IMR-90 (cell line): Measurements from ENCODE around the gene ZNF692. TPM values are rescaled to one million over a fixed set of nuclear protein-coding genes. Genes with fewer than 3 reads are reported as not detected.

Experiments
- ATAC-seq: fragments of 200-7000 bp; cut with Tn5 transposase; 2 replicates; pipeline ENCODE4 v1.9.1; 2020; ENCODE audit warnings: low read depth, mild to moderate bottlenecking, moderate library complexity
- BruUV-seq: library from RNA; stranded (reverse); fragments of 400-500 nt; replicated peaks from 2 replicates; lab custom pipeline; 2021; lab: Mats Ljungman, UMichigan
- CTCF ChIA-PET: fragments of 300-600 bp; formaldehyde crosslinking; extraction: SDS; loops from one replicate; lab custom pipeline; 2021; ENCODE audit warnings: antibody characterized with exemption; lab: Yijun Ruan, JAX
- POLR2A ChIA-PET: fragments of 300-600 bp; sonication (Branson Sonifier 250); formaldehyde crosslinking; loops from one replicate; lab custom pipeline; 2022; ENCODE audit warnings: antibody characterized with exemption; ENCODE audit not compliant: unreplicated experiment; lab: Charles Lee
- DNase-seq: peaks from one replicate; pipeline ENCODE4 v3.0.0; 2013
- H2AFZ ChIP-seq: replicated peaks from 2 replicates; pipeline ENCODE3; 2013; ENCODE audit warnings: low read length, mild to moderate bottlenecking; ENCODE audit not compliant: poor library complexity
- H2AK5ac ChIP-seq: 2 replicates; pipeline ENCODE4 v1.6.1; 2013; ENCODE audit warnings: low read depth, low read length, inconsistent platforms
- H2AK9ac ChIP-seq: replicated peaks from 2 replicates; pipeline ENCODE3; 2013; ENCODE audit warnings: mild to moderate bottlenecking, low read depth, low read length, moderate library complexity; ENCODE audit not compliant: poor library complexity
- H2BK120ac ChIP-seq: 2 replicates; pipeline ENCODE4 v1.6.1; 2013; ENCODE audit warnings: low read depth, low read length, inconsistent platforms
- H2BK15ac ChIP-seq: 3 replicates; pipeline ENCODE4 v1.6.1; 2013; ENCODE audit warnings: low read depth, low read length, inconsistent platforms
- H2BK20ac ChIP-seq: 2 replicates; pipeline ENCODE4 v1.6.1; 2013; ENCODE audit warnings: low read depth, mild to moderate bottlenecking, inconsistent platforms, low read length, moderate library complexity
- H2BK5ac ChIP-seq: 2 replicates; pipeline ENCODE4 v1.6.1; 2013; ENCODE audit warnings: mild to moderate bottlenecking, low read depth, low read length, inconsistent platforms; ENCODE audit not compliant: poor library complexity, severe bottlenecking
- H3K14ac ChIP-seq: replicated peaks from 2 replicates; pipeline ENCODE4 v1.6.1; 2013; ENCODE audit warnings: low read depth, low read length, inconsistent platforms
- H3K18ac ChIP-seq: 2 replicates; pipeline ENCODE4 v1.6.1; 2013; ENCODE audit warnings: low read depth, low read length, control low read depth
- H3K23ac ChIP-seq: 2 replicates; pipeline ENCODE4 v1.6.1; 2013; ENCODE audit warnings: low read depth, low read length, inconsistent platforms
- H3K27ac ChIP-seq: 2 replicates; pipeline ENCODE4 v1.5.1; 2013; ENCODE audit warnings: mild to moderate bottlenecking, control low read depth, low read length; ENCODE audit not compliant: insufficient read depth
- H3K27me3 ChIP-seq: 2 replicates; pipeline ENCODE4 v1.6.1; 2013; ENCODE audit warnings: low read length; ENCODE audit not compliant: control insufficient read depth, insufficient read depth
- H3K36me3 ChIP-seq: 2 replicates; pipeline ENCODE4 v1.6.1; 2013; ENCODE audit warnings: low read length, mixed read lengths; ENCODE audit not compliant: control insufficient read depth, insufficient read depth
- H3K4ac ChIP-seq: 2 replicates; pipeline ENCODE4 v1.6.1; 2013; ENCODE audit warnings: low read depth, low read length, inconsistent platforms
- H3K4me1 ChIP-seq: 2 replicates; pipeline ENCODE4 v1.6.1; 2013; ENCODE audit warnings: low read length, mixed read lengths; ENCODE audit not compliant: control insufficient read depth, insufficient read depth
- H3K4me2 ChIP-seq: 2 replicates; pipeline ENCODE4 v1.6.1; 2013; ENCODE audit warnings: low read depth, mild to moderate bottlenecking, control low read depth, low read length, moderate library complexity
- H3K4me3 ChIP-seq: 2 replicates; pipeline ENCODE4 v1.5.1; 2013; ENCODE audit warnings: low read depth, mild to moderate bottlenecking, control low read depth, low read length, moderate library complexity; ENCODE audit not compliant: insufficient read depth
- H3K56ac ChIP-seq: 2 replicates; pipeline ENCODE4 v1.6.1; 2013; ENCODE audit warnings: low read length, inconsistent platforms; ENCODE audit not compliant: insufficient read depth; ENCODE audit errors: extremely low read depth
- H3K79me1 ChIP-seq, 2 experiments: 2 replicates each; pipeline ENCODE4 v1.6.1; 2013; ENCODE audit warnings: low read length in 2 of 2, inconsistent platforms in 1 of 2, low read depth in 1 of 2
- H3K9ac ChIP-seq: 2 replicates; pipeline ENCODE4 v1.6.1; 2013; ENCODE audit warnings: low read depth, low read length, control low read depth
- H3K9me1 ChIP-seq: 2 replicates; pipeline ENCODE4 v1.6.1; 2013; ENCODE audit warnings: low read length, inconsistent platforms; ENCODE audit not compliant: insufficient read depth
- H3K9me3 ChIP-seq: 2 replicates; pipeline ENCODE4 v1.6.1; 2013; ENCODE audit warnings: low read length; ENCODE audit not compliant: control insufficient read depth, insufficient read depth
- H4K20me1 ChIP-seq: 2 replicates; pipeline ENCODE4 v1.6.1; 2013; ENCODE audit warnings: low read length, inconsistent platforms; ENCODE audit not compliant: insufficient read depth
- H4K5ac ChIP-seq: 2 replicates; pipeline ENCODE4 v1.6.1; 2013; ENCODE audit warnings: mild to moderate bottlenecking, low read depth, low read length, control low read depth
- H4K8ac ChIP-seq, 2 experiments: 2 replicates each; pipeline ENCODE4 v1.6.1; 2013; ENCODE audit warnings: low read depth in 2 of 2, low read length in 2 of 2, control low read depth in 1 of 2, inconsistent platforms in 1 of 2
- H4K91ac ChIP-seq: 2 replicates; pipeline ENCODE4 v1.6.1; 2013; ENCODE audit warnings: low read depth, low read length, inconsistent platforms; ENCODE audit not compliant: insufficient read depth
- CEBPB ChIP-seq: IDR thresholded peaks from 2 replicates; pipeline ENCODE4 v1.6.1; 2012; ENCODE audit warnings: low read depth, low read length, improper control_type of control experiment
- CTCF ChIP-seq: conservative IDR thresholded peaks from 2 replicates; pipeline ENCODE4 v1.5.1; 2012; ENCODE audit warnings: mild to moderate bottlenecking, low read depth, low read length, improper control_type of control experiment
- NFE2L2 ChIP-seq: fragments of 150-350 bp; IDR thresholded peaks from 2 replicates; pipeline ENCODE4 v1.6.1; 2016; ENCODE audit warnings: low read depth, mild to moderate bottlenecking, low read length
- RCOR1 ChIP-seq: IDR thresholded peaks from 2 replicates; pipeline ENCODE4 v1.6.1; 2012; ENCODE audit warnings: mild to moderate bottlenecking, low read length, improper control_type of control experiment; ENCODE audit not compliant: insufficient replicate concordance
- RFX5 ChIP-seq: IDR thresholded peaks from 2 replicates; pipeline ENCODE4 v1.8.0; 2012; ENCODE audit warnings: low read depth, mild to moderate bottlenecking, low read length, moderate library complexity
- WGBS, 2 experiments: methylation state at CpG; one replicate each; pipeline versions ENCODE4 v1.1.5 to v1.1.7; 2013; ENCODE audit warnings: missing lambda C conversion rate in 2 of 2; ENCODE audit not compliant: insufficient read length in 1 of 2; ENCODE audit errors: extremely low coverage in 2 of 2; 5-methylcytosine and 5-hydroxymethylcytosine counted together
- dilution Hi-C: fragments of 300-500 bp; cut with HindIII; formaldehyde crosslinking; loops from one replicate; pipeline ENCODE4 v1.14.3; 2018; ENCODE audit warnings: low sequenced_read_pairs; ENCODE audit not compliant: unreplicated experiment
- in situ Hi-C: fragments of 300-500 bp; cut with MboI; formaldehyde crosslinking; loops from 3 replicates; pipeline ENCODE4 v1.14.3; 2019; ENCODE audit warnings: low sequenced_read_pairs, inconsistent platforms, mixed read lengths
- intact Hi-C: fragments of 100-400 bp; cut with micrococcal nuclease; formaldehyde crosslinking; loops from 2 replicates; pipeline ENCODE4 v1.10.0; 2022
- polyA plus RNA-seq, 3 experiments: library from polyadenylated mRNA; depleted of rRNA; stranded (reverse); fragments of >200 nt; gene quantifications; 2 replicates each; pipeline ENCODE4 v1.2.3, GENCODE V29; 2012; ENCODE audit warnings: low replicate concordance in 1 of 3
- total RNA-seq: library from RNA; depleted of rRNA; stranded (reverse); fragments of >200 nt; gene quantifications from 2 replicates; pipeline ENCODE4 v1.2.3, GENCODE V29; 2012

ZNF692 gene
- total and polyA plus RNA-seq, 2 of the 4 experiments (the other 2 are of a cell fraction), result 7.3 to 50.4 TPM

DNA sequence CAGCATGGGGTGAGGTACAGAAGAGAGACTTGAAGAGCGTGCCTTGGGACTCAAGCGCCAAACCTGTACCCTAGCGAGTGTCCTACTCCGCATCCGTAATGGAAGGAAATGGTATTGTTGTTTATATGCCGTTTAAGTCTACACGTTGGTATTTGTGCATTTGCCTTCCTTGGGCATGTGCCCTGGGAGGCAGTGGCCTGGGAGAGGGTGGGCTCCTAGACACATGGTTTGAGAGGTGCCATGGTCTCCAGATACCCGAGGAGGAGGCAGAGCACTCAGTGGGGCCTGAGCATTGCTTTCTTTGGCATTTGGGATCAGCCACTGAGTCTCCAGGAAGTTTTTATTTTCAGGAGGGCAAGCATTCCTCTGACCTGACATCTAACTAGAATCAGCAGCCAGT, 14.4 kb downstream of the ZNF692 start:
- H4K91ac ChIP-seq, result no peak overlapping the region
- H3K27me3 ChIP-seq, result no peaks in the 10 kb centered on the region
- H3K9me1 ChIP-seq, result 0 out of 2 replicates have a peak, but pooled peaks cover 3% of the 10 kb centered on the region
- no peaks in the 10 kb centered on the region for H3K9me3 ChIP-seq
- H2BK120ac ChIP-seq, result no peak overlapping the region
- intact Hi-C loops, result no loop called here
- H3K36me3 ChIP-seq, result peaks cover 41% of the 10 kb centered on the region
- no peak overlapping the region for H3K27ac ChIP-seq
- no peak overlapping the region for H3K4ac ChIP-seq
- no peak overlapping the region for H3K56ac ChIP-seq
- H4K5ac ChIP-seq, result no peak overlapping the region
- dilution Hi-C loops, result no loop called here
- H4K20me1 ChIP-seq, result no peaks in the 10 kb centered on the region; the same call in 1 of the 2 replicates
- no peak overlapping the region for H2BK5ac ChIP-seq
- peaks cover 10% of the 10 kb centered on the region for H3K4me1 ChIP-seq
- H2BK20ac ChIP-seq, result no peak overlapping the region
- no peak overlapping the region for H3K18ac ChIP-seq
- peaks cover 29 to 40% of the 10 kb centered on the region in 2 experiments for H3K79me1 ChIP-seq
- no peak overlapping the region for H3K9ac ChIP-seq
- 94% methylated on average over 6 of the region's 8 CpGs; no CpG with 5 or more reads in 1 of the 2 experiments for WGBS, 2 experiments
- no peak overlapping the region for H2AFZ ChIP-seq
- DNase-seq (no peak), ATAC-seq (no peak)
- TF ChIP-seq CEBPB (no peak), NFE2L2 (no peak), CTCF (no peak), RCOR1 (no peak), RFX5 (no peak)
- no peak overlapping the region for H3K4me3 ChIP-seq
- no peak overlapping the region for H3K14ac ChIP-seq
- ChIA-PET CTCF (no interaction called here), POLR2A (no interaction called here)
- H3K4me2 ChIP-seq, result no peak overlapping the region
- in situ Hi-C loops, result no loop called here
- no peak overlapping the region for H2BK15ac ChIP-seq
- peak overlapping the region; percentile 90 for H2AK9ac ChIP-seq
- no peak overlapping the region for H3K23ac ChIP-seq
- H2AK5ac ChIP-seq, result no peak overlapping the region
- no peak overlapping the region for H4K8ac ChIP-seq
- no TSS peak for BruUV-seq
